Measurements from ENCODE around the gene COX5B. TPM values are rescaled to one million over a fixed set of nuclear protein-coding genes. Genes with fewer than 3 reads are reported as not detected.

Gene COX5B
- total RNA-seq, 1 experiment from 2014 or later, result 374 TPM

GRCh38 chr2:97657986-97658690 is 12.3 kb downstream of the COX5B start:
- Histone ChIP-seq H3K9ac (ENCODE audit: low read length) (no peak overlapping the region), H3K9me3 (ENCODE audit: low read length) (no peaks in the 10 kb centered on the region), H3K9me2 (replicated peaks; ENCODE audit: insufficient read depth, low read length) (no peaks in the 10 kb centered on the region), H2AFZ (ENCODE audit: low read length) (no peak overlapping the region), H3K36me3 (ENCODE audit: insufficient read depth, low read length) (no peaks in the 10 kb centered on the region), H3K4me1 (ENCODE audit: low read length) (peaks cover 14% of the 10 kb centered on the region), H3K27me3 (ENCODE audit: low read length) (no peaks in the 10 kb centered on the region), H3K79me2 (ENCODE audit: low read length) (peaks cover 28% of the 10 kb centered on the region), H3K4me3 (ENCODE audit: low read length) (no peak overlapping the region), H3K4me2 (ENCODE audit: low read depth, low read length, poor library complexity, severe bottlenecking) (no peak overlapping the region), H4K20me1 (ENCODE audit: insufficient read depth, low read depth, low read length) (no peaks in the 10 kb centered on the region), H3K27ac (ENCODE audit: low read length) (no peak overlapping the region)
- no peak for DNase-seq

GRCh38 chr2:97658691-97659157 is 12.9 kb downstream of the COX5B start:
- peaks cover 14% of the 10 kb centered on the region for H3K4me1 ChIP-seq (ENCODE audit: low read length)
- H3K4me3 ChIP-seq (ENCODE audit: low read length), result no peak overlapping the region
- H4K20me1 ChIP-seq (ENCODE audit: insufficient read depth, low read depth, low read length), result no peaks in the 10 kb centered on the region
- DNase-seq, result no peak
- no peaks in the 10 kb centered on the region for H3K36me3 ChIP-seq (ENCODE audit: insufficient read depth, low read length)
- H3K27me3 ChIP-seq (ENCODE audit: low read length), result no peaks in the 10 kb centered on the region
- H3K79me2 ChIP-seq (ENCODE audit: low read length), result peaks cover 31% of the 10 kb centered on the region
- H3K9me3 ChIP-seq (ENCODE audit: low read length), result no peaks in the 10 kb centered on the region
- no peak overlapping the region for H3K27ac ChIP-seq (ENCODE audit: low read length)
- H3K9me2 ChIP-seq (replicated peaks; ENCODE audit: insufficient read depth, low read length), result no peaks in the 10 kb centered on the region
- H3K4me2 ChIP-seq (ENCODE audit: low read depth, low read length, poor library complexity, severe bottlenecking), result no peak overlapping the region
- H2AFZ ChIP-seq (ENCODE audit: low read length), result no peak overlapping the region
- H3K9ac ChIP-seq (ENCODE audit: low read length), result no peak overlapping the region

- H3K79me2 ChIP-seq (ENCODE audit: low read length), result peaks cover 31% of the 10 kb centered on the region
- no peaks in the 10 kb centered on the region for H4K20me1 ChIP-seq (ENCODE audit: insufficient read depth, low read depth, low read length)
- no peaks in the 10 kb centered on the region for H3K27me3 ChIP-seq (ENCODE audit: low read length)
- H3K9me2 ChIP-seq (replicated peaks; ENCODE audit: insufficient read depth, low read length), result no peaks in the 10 kb centered on the region
- no peak overlapping the region for H3K9ac ChIP-seq (ENCODE audit: low read length)
- no peaks in the 10 kb centered on the region for H3K9me3 ChIP-seq (ENCODE audit: low read length)
- H3K4me3 ChIP-seq (ENCODE audit: low read length), result no peak overlapping the region
- no peak overlapping the region for H3K4me2 ChIP-seq (ENCODE audit: low read depth, low read length, poor library complexity, severe bottlenecking)
- H3K36me3 ChIP-seq (ENCODE audit: insufficient read depth, low read length), result no peaks in the 10 kb centered on the region
- DNase-seq, result no peak
- no peak overlapping the region for H3K27ac ChIP-seq (ENCODE audit: low read length)
- no peak overlapping the region for H2AFZ ChIP-seq (ENCODE audit: low read length)
- H3K4me1 ChIP-seq (ENCODE audit: low read length), result peaks cover 14% of the 10 kb centered on the region
These were observed 13.6 kb downstream of the COX5B start for GRCh38 chr2:97659256-97660043.

- Histone ChIP-seq H4K20me1 (ENCODE audit: insufficient read depth, low read depth, low read length) (no peaks in the 10 kb centered on the region), H2AFZ (ENCODE audit: low read length) (no peak overlapping the region), H3K9ac (ENCODE audit: low read length) (no peak overlapping the region), H3K4me1 (ENCODE audit: low read length) (peaks cover 21% of the 10 kb centered on the region), H3K9me3 (ENCODE audit: low read length) (no peaks in the 10 kb centered on the region), H3K27ac (ENCODE audit: low read length) (no peak overlapping the region), H3K27me3 (ENCODE audit: low read length) (no peaks in the 10 kb centered on the region), H3K9me2 (replicated peaks; ENCODE audit: insufficient read depth, low read length) (no peaks in the 10 kb centered on the region), H3K36me3 (ENCODE audit: insufficient read depth, low read length) (no peaks in the 10 kb centered on the region), H3K4me2 (ENCODE audit: low read depth, low read length, poor library complexity, severe bottlenecking) (no peak overlapping the region), H3K4me3 (ENCODE audit: low read length) (no peak overlapping the region), H3K79me2 (ENCODE audit: low read length) (peaks cover 31% of the 10 kb centered on the region)
- no peak for DNase-seq
These were observed 14.3 kb downstream of the COX5B start for GRCh38 chr2:97660044-97660774.

- no peak overlapping the region for H3K4me2 ChIP-seq (ENCODE audit: low read depth, low read length, poor library complexity, severe bottlenecking)
These were observed 15.0 kb downstream of the COX5B start for GRCh38 chr2:97660775-97661389.

GRCh38 chr2:97661927-97662326 is 16.1 kb downstream of the COX5B start:
- Histone ChIP-seq H3K27ac (ENCODE audit: low read length) (peak overlapping the region; percentile 65; the same call in 1 of the 2 replicates), H3K79me2 (ENCODE audit: low read length) (peaks cover 31% of the 10 kb centered on the region), H4K20me1 (ENCODE audit: insufficient read depth, low read depth, low read length) (no peaks in the 10 kb centered on the region), H3K4me3 (ENCODE audit: low read length) (peak overlapping the region; percentile 86), H3K27me3 (ENCODE audit: low read length) (no peaks in the 10 kb centered on the region), H2AFZ (ENCODE audit: low read length) (no peak overlapping the region), H3K4me2 (ENCODE audit: low read depth, low read length, poor library complexity, severe bottlenecking) (peak overlapping the region; percentile 83), H3K9me2 (replicated peaks; ENCODE audit: insufficient read depth, low read length) (no peaks in the 10 kb centered on the region), H3K4me1 (ENCODE audit: low read length) (peaks cover 21% of the 10 kb centered on the region), H3K9me3 (ENCODE audit: low read length) (no peaks in the 10 kb centered on the region), H3K36me3 (ENCODE audit: insufficient read depth, low read length) (no peaks in the 10 kb centered on the region), H3K9ac (ENCODE audit: low read length) (peak overlapping the region; percentile 80)
- no peak for DNase-seq

More at GRCh38 chr2:97660775-97661389, 15.0 kb downstream of the COX5B start:
- H4K20me1 ChIP-seq (ENCODE audit: insufficient read depth, low read depth, low read length), result no peaks in the 10 kb centered on the region
- no peaks in the 10 kb centered on the region for H3K9me2 ChIP-seq (replicated peaks; ENCODE audit: insufficient read depth, low read length)
- no peaks in the 10 kb centered on the region for H3K9me3 ChIP-seq (ENCODE audit: low read length)
- no peak overlapping the region for H3K9ac ChIP-seq (ENCODE audit: low read length)
- H2AFZ ChIP-seq (ENCODE audit: low read length), result no peak overlapping the region
- DNase-seq, result no peak
- H3K27ac ChIP-seq (ENCODE audit: low read length), result no peak overlapping the region
- peaks cover 31% of the 10 kb centered on the region for H3K79me2 ChIP-seq (ENCODE audit: low read length)
- no peaks in the 10 kb centered on the region for H3K27me3 ChIP-seq (ENCODE audit: low read length)
- no peaks in the 10 kb centered on the region for H3K36me3 ChIP-seq (ENCODE audit: insufficient read depth, low read length)
- peaks cover 21% of the 10 kb centered on the region for H3K4me1 ChIP-seq (ENCODE audit: low read length)
- H3K4me3 ChIP-seq (ENCODE audit: low read length), result no peak overlapping the region

- H3K4me1 ChIP-seq (ENCODE audit: low read length), result peaks cover 21% of the 10 kb centered on the region
- no peaks in the 10 kb centered on the region for H3K9me2 ChIP-seq (replicated peaks; ENCODE audit: insufficient read depth, low read length)
- peak overlapping the region; percentile 80 for H3K9ac ChIP-seq (ENCODE audit: low read length)
- H3K36me3 ChIP-seq (ENCODE audit: insufficient read depth, low read length), result no peaks in the 10 kb centered on the region
- no peaks in the 10 kb centered on the region for H4K20me1 ChIP-seq (ENCODE audit: insufficient read depth, low read depth, low read length)
- DNase-seq, result peak; percentile 74
- no peak overlapping the region for H2AFZ ChIP-seq (ENCODE audit: low read length)
- peak overlapping the region; percentile 83 for H3K4me2 ChIP-seq (ENCODE audit: low read depth, low read length, poor library complexity, severe bottlenecking)
- peak overlapping the region; percentile 86 for H3K4me3 ChIP-seq (ENCODE audit: low read length)
- H3K27ac ChIP-seq (ENCODE audit: low read length), result peak overlapping the region; percentile 65
- H3K79me2 ChIP-seq (ENCODE audit: low read length), result peaks cover 31% of the 10 kb centered on the region
- H3K9me3 ChIP-seq (ENCODE audit: low read length), result no peaks in the 10 kb centered on the region
- H3K27me3 ChIP-seq (ENCODE audit: low read length), result no peaks in the 10 kb centered on the region
These were observed 16.6 kb downstream of the COX5B start for GRCh38 chr2:97662386-97662894.

Measured in Karpas-422 (cell line).